ENCODE results near the gene ZNF280D. TPM values are rescaled to one million over a fixed set of nuclear protein-coding genes. Genes with fewer than 3 reads are reported as not detected.

Gene ZNF280D
- total RNA-seq, 4 donors from 2014 or later: 44.9 to 73.9 (median 52.4) TPM

- peaks cover 17 to 55% (median 39%) of the 10 kb centered on the region in 4 donors for H3K36me3 ChIP-seq
- no peak for TF ChIP-seq EP300 (IDR thresholded peaks at IDR 0.05)
- no peak for TF ChIP-seq POLR2A (IDR thresholded peaks at IDR 0.05; ENCODE audit: low read depth)
- no peak for TF ChIP-seq POLR2AphosphoS5 (IDR thresholded peaks at IDR 0.05)
- no peak for TF ChIP-seq CTCF (IDR thresholded peaks at IDR 0.05)
- H3K27me3 ChIP-seq: no peaks in the 10 kb centered on the region
- no peak overlapping the region for H3K27ac ChIP-seq (replicated peaks in 1 of 4)
- no peak overlapping the region for H3K4me3 ChIP-seq
- H3K4me1 ChIP-seq: peaks cover 0 to 6% (median 3%) of the 10 kb centered on the region in 4 donors
- DNase-seq (ENCODE audit: extremely low spot score): no peak
- intact Hi-C loops (cut with DNase I): no loop called here
- H3K9me3 ChIP-seq: no peaks in the 10 kb centered on the region
Measured at GRCh38 chr15:56660943-56661342, 72.4 kb downstream of the ZNF280D start.

GRCh38 chr15:56659197-56659596, 74.1 kb downstream of the ZNF280D start:
- no peak for DNase-seq (ENCODE audit: extremely low spot score)
- 89% methylated on average over 2 of the region's 2 CpGs for WGBS
- H3K27me3 ChIP-seq: no peaks in the 10 kb centered on the region
- no peak overlapping the region for H3K4me3 ChIP-seq
- peaks cover 9 to 38% (median 24%) of the 10 kb centered on the region in 4 donors for H3K36me3 ChIP-seq
- no peak overlapping the region for H3K27ac ChIP-seq (replicated peaks in 1 of 4)
- intact Hi-C loops (cut with DNase I): no loop called here
- peaks cover 0 to 18% (median 9%) of the 10 kb centered on the region in 4 donors for H3K4me1 ChIP-seq
- TF ChIP-seq EP300 (IDR thresholded peaks at IDR 0.05) (no peak), CTCF (IDR thresholded peaks at IDR 0.05) (no peak), POLR2AphosphoS5 (IDR thresholded peaks at IDR 0.05) (no peak), POLR2A (IDR thresholded peaks at IDR 0.05; ENCODE audit: low read depth) (no peak)
- no peaks in the 10 kb centered on the region for H3K9me3 ChIP-seq

GRCh38 chr15:56654624-56655023, 78.7 kb downstream of the ZNF280D start:
- Histone ChIP-seq H3K36me3 (peaks cover 0 to 27% (median 15%) of the 10 kb centered on the region in 4 donors), H3K4me3 (no peak overlapping the region), H3K27ac (replicated peaks in 1 of 4) (peak overlapping the region in 1 of 4 donors; percentile 3), H3K4me1 (peaks cover 0 to 36% (median 17%) of the 10 kb centered on the region in 4 donors), H3K27me3 (no peaks in the 10 kb centered on the region), H3K9me3 (no peaks in the 10 kb centered on the region)
- DNase-seq (ENCODE audit: extremely low spot score): no peak
- WGBS: 92% methylated on average over 3 of the region's 3 CpGs
- TF ChIP-seq POLR2A (IDR thresholded peaks at IDR 0.05; ENCODE audit: low read depth) (no peak), CTCF (IDR thresholded peaks at IDR 0.05) (no peak), POLR2AphosphoS5 (IDR thresholded peaks at IDR 0.05) (no peak), EP300 (IDR thresholded peaks at IDR 0.05) (no peak)
- intact Hi-C loops (cut with DNase I): no loop called here

- Histone ChIP-seq H3K9me3 (no peaks in the 10 kb centered on the region), H3K36me3 (peaks cover 0 to 27% (median 13%) of the 10 kb centered on the region in 4 donors), H3K4me1 (peaks cover 0 to 36% (median 17%) of the 10 kb centered on the region in 4 donors), H3K4me3 (no peak overlapping the region), H3K27me3 (no peaks in the 10 kb centered on the region), H3K27ac (replicated peaks in 1 of 4) (peak overlapping the region in 2 of 4 donors; percentile 3 to 52)
- WGBS: 90% methylated on average over 1 of the region's 1 CpG
- intact Hi-C loops (cut with DNase I): no loop called here
- TF ChIP-seq EP300 (IDR thresholded peaks at IDR 0.05) (no peak), CTCF (IDR thresholded peaks at IDR 0.05) (no peak), POLR2A (IDR thresholded peaks at IDR 0.05; ENCODE audit: low read depth) (no peak), POLR2AphosphoS5 (IDR thresholded peaks at IDR 0.05) (no peak)
- DNase-seq (ENCODE audit: extremely low spot score): no peak
Measured at GRCh38 chr15:56654216-56654615, 79.1 kb downstream of the ZNF280D start.

GRCh38 chr15:56653787-56654186, 79.5 kb downstream of the ZNF280D start:
- Histone ChIP-seq H3K27me3 (no peaks in the 10 kb centered on the region), H3K4me3 (no peak overlapping the region), H3K36me3 (peaks cover 0 to 27% (median 13%) of the 10 kb centered on the region in 4 donors), H3K27ac (replicated peaks in 1 of 4) (peak overlapping the region; percentile 34 to 58 (median 50)), H3K9me3 (no peaks in the 10 kb centered on the region), H3K4me1 (peaks cover 0 to 36% (median 17%) of the 10 kb centered on the region in 4 donors)
- 63% methylated on average over 3 of the region's 3 CpGs for WGBS
- DNase-seq (ENCODE audit: extremely low spot score): no peak
- no peak for TF ChIP-seq POLR2A (IDR thresholded peaks at IDR 0.05; ENCODE audit: low read depth)
- no peak for TF ChIP-seq CTCF (IDR thresholded peaks at IDR 0.05)
- TF ChIP-seq EP300 (IDR thresholded peaks at IDR 0.05): no peak
- TF ChIP-seq POLR2AphosphoS5 (IDR thresholded peaks at IDR 0.05): no peak
- intact Hi-C loops (cut with DNase I): no loop called here

Measured in esophagus muscularis mucosa (tissue), 4 donors.